Naive thymus-derived CD4-positive, alpha-beta T cell (primary cell): Measurements from ENCODE around the gene PDE4D. TPM values are rescaled to one million over a fixed set of nuclear protein-coding genes. Genes with fewer than 3 reads are reported as not detected.
"Not testable (repeated sequence)": the region's sequence is repeated elsewhere in the genome, so short reads cannot be mapped to it uniquely, and the experiment has no call there.

Experiments
- ATAC-seq: fragments of 150-1000 bp; cut with Tn5 transposase; 2 replicates; pipeline ENCODE4 v1.10.0; 2021; ENCODE audit warnings: mild to moderate bottlenecking, moderate library complexity
- CTCF ChIA-PET: fragments of 350-600 bp; sonication (Branson Sonifier 250); formaldehyde crosslinking; loops from one replicate; lab custom pipeline; 2021; ENCODE audit warnings: antibody characterized with exemption; lab: Charles Lee
- POLR2A ChIA-PET: fragments of 350-600 bp; sonication (Branson Sonifier 250); formaldehyde crosslinking; loops from one replicate; lab custom pipeline; 2021; ENCODE audit warnings: antibody characterized with exemption, inconsistent platforms; lab: Charles Lee
- DNase-seq, 9 donors: peaks; one replicate each; pipeline versions ENCODE4 v3.0.0 to v3.0.0-alpha.2; 2020 to 2022; ENCODE audit warnings: mixed read lengths in 1 of 9
- H3K27ac ChIP-seq: one replicate; pipeline ENCODE4 v1.7.0; 2013; ENCODE audit warnings: mild to moderate bottlenecking, low read depth, low read length, moderate library complexity
- H3K27me3 ChIP-seq, 2 donors: one replicate each; pipeline ENCODE4 v1.7.0; 2013; ENCODE audit warnings: low read length in 2 of 2, mild to moderate bottlenecking in 2 of 2, moderate library complexity in 2 of 2; ENCODE audit not compliant: control insufficient read depth in 2 of 2, insufficient read depth in 2 of 2
- H3K36me3 ChIP-seq, 3 experiments: 1 replicate in 2 of 3; 2 replicates in 1 of 3; pipeline ENCODE4 v1.7.0; 2013; ENCODE audit warnings: low read length in 3 of 3, mild to moderate bottlenecking in 3 of 3, moderate library complexity in 1 of 3; ENCODE audit not compliant: insufficient read depth in 3 of 3, control insufficient read depth in 2 of 3
- H3K4me1 ChIP-seq, 2 donors: one replicate each; pipeline ENCODE4 v1.7.0; 2013; ENCODE audit warnings: low read length in 2 of 2, mild to moderate bottlenecking in 2 of 2, moderate library complexity in 1 of 2; ENCODE audit not compliant: control insufficient read depth in 2 of 2, insufficient read depth in 2 of 2
- H3K4me3 ChIP-seq: 2 replicates; pipeline ENCODE4 v1.7.0; 2013; ENCODE audit warnings: mild to moderate bottlenecking, low read length
- H3K9me3 ChIP-seq, 3 experiments: 1 replicate in 2 of 3; 2 replicates in 1 of 3; pipeline ENCODE4 v1.7.0; 2013; ENCODE audit warnings: low read length in 3 of 3; ENCODE audit not compliant: control insufficient read depth in 2 of 3
- H3K27ac Mint-ChIP-seq, 9 donors: one replicate each; pipeline ENCODE4 v1.8.0; 2020 to 2022; ENCODE audit warnings: mixed read lengths in 9 of 9, mild to moderate bottlenecking in 8 of 9, moderate library complexity in 5 of 9, inconsistent platforms in 2 of 9
- H3K27me3 Mint-ChIP-seq, 5 donors: one replicate each; pipeline ENCODE4 v1.8.0; 2021 to 2022; ENCODE audit warnings: mixed read lengths in 5 of 5, mild to moderate bottlenecking in 1 of 5
- H3K36me3 Mint-ChIP-seq, 5 donors: one replicate each; pipeline ENCODE4 v1.8.0; 2020 to 2022; ENCODE audit warnings: mixed read lengths in 5 of 5, mild to moderate bottlenecking in 3 of 5, inconsistent platforms in 1 of 5
- H3K4me1 Mint-ChIP-seq, 7 donors: one replicate each; pipeline ENCODE4 v1.8.0; 2020 to 2022; ENCODE audit warnings: mixed read lengths in 7 of 7, mild to moderate bottlenecking in 3 of 7, inconsistent platforms in 1 of 7
- H3K4me3 Mint-ChIP-seq, 10 donors: one replicate each; pipeline ENCODE4 v1.8.0; 2020 to 2022; ENCODE audit warnings: mild to moderate bottlenecking in 10 of 10, mixed read lengths in 10 of 10, moderate library complexity in 6 of 10, inconsistent platforms in 2 of 10
- H3K9me3 Mint-ChIP-seq, 11 donors: one replicate each; pipeline ENCODE4 v1.8.0; 2020 to 2022; ENCODE audit warnings: mixed read lengths in 11 of 11, mild to moderate bottlenecking in 4 of 11, inconsistent platforms in 1 of 11, moderate library complexity in 1 of 11
- intact Hi-C, 2 donors: fragments of 100-400 bp; cut with micrococcal nuclease; formaldehyde crosslinking; loops; one replicate each; pipeline ENCODE4 v1.15.1; 2023
- polyA plus RNA-seq, 2 donors: library from polyadenylated mRNA; unstranded; fragments of 300-500 nt; fragmentation: Illumina TruSeq; gene quantifications; one replicate each; pipeline ENCODE4 v1.2.3, GENCODE V29; 2021
- total RNA-seq, 6 experiments: library from RNA in 5 of 6; stranded (reverse) in 5 of 6; gene quantifications; 1 replicate in 5 of 6; 2 replicates in 1 of 6; pipeline ENCODE4 v1.2.3 and lab custom pipeline; 2021 to 2026

The PDE4D gene
- total and polyA plus RNA-seq, 7 experiments from 2014 or later: 4.9 to 102 (median 38.8) TPM

DNA sequence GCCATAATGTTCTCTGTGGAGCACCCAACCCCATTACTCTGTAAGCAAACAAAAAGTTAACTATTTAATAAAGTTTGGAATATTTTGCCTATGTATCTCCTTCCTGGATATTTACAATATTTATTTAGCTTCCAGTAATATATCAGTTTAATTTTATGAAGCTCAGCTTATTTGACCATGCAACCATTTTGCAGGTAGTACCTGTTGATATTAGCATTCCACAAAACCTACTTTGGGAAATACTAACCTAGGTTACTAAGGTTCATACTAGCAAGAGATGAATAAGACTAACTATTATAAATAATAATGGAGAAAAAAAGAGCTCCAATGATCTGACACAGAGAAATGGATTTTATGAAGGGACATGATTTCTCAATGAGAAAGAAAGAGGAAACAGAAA is 506.4 kb downstream of the PDE4D start:
- no peaks in the 10 kb centered on the region for H3K36me3 Mint-ChIP-seq
- intact Hi-C loops: no loop called here
- H3K9me3 Mint-ChIP-seq: no peaks in the 10 kb centered on the region
- no peak overlapping the region for H3K4me3 ChIP-seq
- ATAC-seq (no peak), DNase-seq (no peak)
- no peaks in the 10 kb centered on the region for H3K9me3 ChIP-seq
- no peaks in the 10 kb centered on the region for H3K27me3 ChIP-seq
- CTCF ChIA-PET: interaction anchor here (4.0 kb wide), 1 partner anchor 413 kb away, joined by 27 read pairs; no protein-coding TSS in a partner anchor
- POLR2A ChIA-PET: no interaction called here
- no peak overlapping the region for H3K4me3 Mint-ChIP-seq
- no peaks in the 10 kb centered on the region for H3K36me3 ChIP-seq
- no peaks in the 10 kb centered on the region for H3K4me1 ChIP-seq
- H3K4me1 Mint-ChIP-seq: no peaks in the 10 kb centered on the region
- peaks cover 8 to 20% (median 9%) of the 10 kb centered on the region in 5 donors for H3K27me3 Mint-ChIP-seq
- no peak overlapping the region for H3K27ac ChIP-seq
- H3K27ac Mint-ChIP-seq: no peak overlapping the region

DNA sequence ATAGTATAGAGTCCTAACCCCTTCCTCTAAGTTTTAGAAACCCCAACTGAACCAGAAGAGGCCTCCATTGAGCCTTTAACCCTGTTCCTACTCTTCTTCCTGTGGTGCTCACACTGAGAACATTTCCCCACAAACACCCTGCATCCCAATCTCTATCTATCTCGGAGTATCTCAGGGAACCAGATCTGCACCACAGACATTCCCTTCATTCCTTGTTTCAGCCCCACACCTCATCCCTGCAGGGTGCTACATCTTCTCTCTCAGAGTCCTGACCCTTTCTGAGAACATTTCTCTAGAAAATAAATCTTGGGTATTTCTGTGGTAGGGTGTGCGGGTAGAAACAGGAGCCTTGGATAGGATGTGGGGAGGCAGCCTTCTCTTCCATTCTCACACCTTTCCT is 507.8 kb downstream of the PDE4D start:
- no peak overlapping the region for H3K4me3 ChIP-seq
- H3K27ac ChIP-seq: no peak overlapping the region
- no peaks in the 10 kb centered on the region for H3K36me3 Mint-ChIP-seq
- no peaks in the 10 kb centered on the region for H3K4me1 ChIP-seq
- no peak overlapping the region for H3K27ac Mint-ChIP-seq
- DNase-seq: no peak
- ChIA-PET CTCF (no interaction called here), POLR2A (no interaction called here)
- peaks cover 8 to 16% (median 9%) of the 10 kb centered on the region in 5 donors for H3K27me3 Mint-ChIP-seq
- H3K9me3 ChIP-seq: no peaks in the 10 kb centered on the region
- no peaks in the 10 kb centered on the region for H3K36me3 ChIP-seq
- H3K4me3 Mint-ChIP-seq: no peak overlapping the region
- ATAC-seq: no peak
- intact Hi-C loops: no loop called here
- no peaks in the 10 kb centered on the region for H3K9me3 Mint-ChIP-seq
- no peaks in the 10 kb centered on the region for H3K4me1 Mint-ChIP-seq
- no peaks in the 10 kb centered on the region for H3K27me3 ChIP-seq

DNA sequence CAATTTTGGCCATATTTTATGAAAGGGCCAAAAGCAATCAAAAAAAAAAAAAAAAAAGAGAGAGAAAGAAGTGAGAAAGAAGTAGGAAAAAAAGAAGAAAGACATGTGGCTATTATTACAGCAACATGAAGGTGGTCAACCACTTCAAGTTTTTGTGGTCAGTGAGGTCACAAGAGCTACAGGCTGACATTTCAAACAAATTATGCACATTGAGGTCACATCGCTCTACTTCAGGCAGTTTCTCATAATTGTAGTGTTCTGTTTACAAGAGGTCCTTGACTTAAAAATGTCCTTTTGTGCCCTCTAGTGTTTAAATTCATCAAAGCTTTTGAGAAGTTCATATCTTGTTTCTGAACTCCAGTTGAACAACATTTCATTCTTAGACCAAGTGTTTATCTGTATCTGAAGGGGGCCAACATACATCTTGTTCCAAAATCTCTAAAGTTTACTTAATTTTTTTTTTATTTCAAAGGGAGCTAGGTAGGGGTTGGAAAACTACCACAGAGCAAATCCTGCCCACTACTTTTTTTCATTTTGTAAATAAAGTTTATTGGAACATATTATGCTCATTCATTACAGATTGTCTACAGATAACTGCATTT is 513.1 kb downstream of the PDE4D start:
- DNase-seq (peak in 6 of 9 donors; percentile 2 to 50 (median 36)), ATAC-seq (peak; percentile 85)
- peaks cover 0 to 9% (median 0%) of the 10 kb centered on the region in 11 donors for H3K9me3 Mint-ChIP-seq

DNA sequence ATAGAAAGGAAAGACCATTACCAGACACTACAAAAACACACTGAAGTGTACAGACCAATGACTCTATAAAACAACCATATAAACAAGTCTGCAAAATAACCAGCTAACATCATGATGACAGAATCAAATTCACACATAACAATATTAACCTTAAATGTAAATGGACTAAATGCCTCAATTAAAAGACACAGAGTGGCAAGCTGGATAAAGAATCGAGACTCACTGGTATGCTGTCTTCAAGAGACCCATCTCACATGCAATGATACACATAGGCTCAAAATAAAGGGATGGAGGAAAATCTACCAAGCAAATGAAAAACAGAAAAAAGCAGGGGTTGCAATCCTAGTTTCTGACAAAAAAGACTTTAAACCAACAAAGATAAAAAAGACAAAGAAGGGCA is 519.5 kb downstream of the PDE4D start:
- H3K36me3 Mint-ChIP-seq: peaks cover 0 to 13% (median 0%) of the 10 kb centered on the region in 5 donors
- H3K36me3 ChIP-seq, H3K9me3 ChIP-seq, H3K27ac Mint-ChIP-seq, intact Hi-C loops, ATAC-seq, DNase-seq, H3K4me3 ChIP-seq, H3K27me3 ChIP-seq, H3K4me1 ChIP-seq, H3K4me1 Mint-ChIP-seq, CTCF ChIA-PET, POLR2A ChIA-PET, H3K4me3 Mint-ChIP-seq, H3K27ac ChIP-seq: not testable (repeated sequence)
- peaks cover 5 to 31% (median 18%) of the 10 kb centered on the region in 11 donors for H3K9me3 Mint-ChIP-seq
- H3K27me3 Mint-ChIP-seq: peaks cover 0 to 38% (median 10%) of the 10 kb centered on the region in 5 donors

More for the DNA sequence above, 513.1 kb downstream of the PDE4D start:
- H3K27ac Mint-ChIP-seq: no peak overlapping the region
- Histone ChIP-seq H3K36me3 (no peaks in the 10 kb centered on the region), H3K27ac (no peak overlapping the region), H3K4me3 (no peak overlapping the region), H3K9me3 (no peaks in the 10 kb centered on the region), H3K27me3 (no peaks in the 10 kb centered on the region), H3K4me1 (no peaks in the 10 kb centered on the region)
- ChIA-PET POLR2A (no interaction called here), CTCF (interaction anchor here (0.6 to 2.2 kb wide), 11 partner anchors 9 to 495 kb away, joined by 3 to 26 read pairs (median 4); no protein-coding TSS in a partner anchor)
- H3K27me3 Mint-ChIP-seq: peaks cover 0 to 19% (median 0%) of the 10 kb centered on the region in 5 donors
- H3K4me1 Mint-ChIP-seq: no peaks in the 10 kb centered on the region
- no peaks in the 10 kb centered on the region for H3K36me3 Mint-ChIP-seq
- H3K4me3 Mint-ChIP-seq: peak overlapping the region in 1 of 10 donors; percentile 35
- intact Hi-C loops: loop anchor here (1.0 to 5.0 kb wide), 5 partner anchors 192 to 509 kb away; no protein-coding TSS in a partner anchor

DNA sequence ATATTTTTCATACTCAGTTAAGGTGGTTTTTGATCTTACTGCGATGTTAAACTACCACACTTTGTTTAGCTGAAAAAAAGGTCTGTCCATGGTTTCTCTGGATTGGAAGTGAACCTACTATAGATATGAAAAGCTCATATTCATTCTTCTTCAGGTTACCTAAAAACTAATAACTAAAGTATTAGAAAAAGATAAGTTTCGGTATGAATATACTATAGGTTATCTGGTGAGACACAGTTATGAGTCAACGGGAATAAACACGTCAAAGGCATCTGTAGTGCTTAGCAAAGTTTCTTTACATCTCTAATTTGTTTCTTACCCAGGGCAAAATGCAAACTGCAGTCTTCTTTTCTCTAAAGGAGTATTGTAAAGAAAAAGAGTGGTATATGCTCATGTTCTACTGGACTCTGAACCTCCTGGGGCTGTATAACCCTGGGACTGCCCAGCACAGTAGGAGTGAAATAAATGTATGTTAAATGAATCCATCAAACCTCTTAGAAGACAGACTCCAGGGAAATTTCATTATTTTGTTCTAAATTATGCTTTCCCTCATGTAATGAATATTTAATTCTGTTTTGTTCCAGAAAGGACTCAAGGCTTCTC is 521.9 kb downstream of the PDE4D start:
- Histone ChIP-seq H3K4me3 (no peak overlapping the region), H3K27me3 (no peaks in the 10 kb centered on the region), H3K9me3 (peaks cover 0 to 5% (median 0%) of the 10 kb centered on the region in 3 experiments), H3K36me3 (no peaks in the 10 kb centered on the region), H3K4me1 (no peaks in the 10 kb centered on the region), H3K27ac (no peak overlapping the region)
- no peak overlapping the region for H3K4me3 Mint-ChIP-seq
- DNase-seq (no peak), ATAC-seq (no peak)
- intact Hi-C loops: no loop called here
- peaks cover 5 to 31% (median 18%) of the 10 kb centered on the region in 11 donors for H3K9me3 Mint-ChIP-seq
- ChIA-PET POLR2A (no interaction called here), CTCF (interaction anchor here (0.6 to 1.2 kb wide), 2 partner anchors 176 to 183 kb away, joined by 3 read pairs; no protein-coding TSS in a partner anchor)
- peaks cover 0 to 5% (median 0%) of the 10 kb centered on the region in 7 donors for H3K4me1 Mint-ChIP-seq
- H3K36me3 Mint-ChIP-seq: peaks cover 0 to 13% (median 0%) of the 10 kb centered on the region in 5 donors
- H3K27me3 Mint-ChIP-seq: peaks cover 0 to 41% (median 10%) of the 10 kb centered on the region in 5 donors
- no peak overlapping the region for H3K27ac Mint-ChIP-seq

DNA sequence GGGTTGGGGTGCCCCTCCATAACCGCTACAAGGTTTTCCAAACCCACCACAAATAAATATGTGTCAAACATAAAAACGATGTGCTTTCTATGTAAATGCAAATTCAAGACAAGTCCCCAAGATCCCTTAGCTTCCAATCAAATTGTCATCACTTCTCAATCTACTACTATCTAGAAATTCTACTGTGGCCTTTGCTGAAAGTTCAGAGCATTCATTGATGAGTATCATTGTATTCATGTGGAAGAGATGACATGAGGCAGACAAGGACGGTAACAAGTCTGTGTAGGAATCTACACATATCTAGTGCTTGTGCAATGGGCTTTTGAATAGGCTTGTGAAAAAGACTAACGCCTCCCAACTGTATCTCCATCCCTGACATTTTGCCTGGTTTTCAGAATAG is 524.6 kb downstream of the PDE4D start:
- Histone ChIP-seq H3K27ac (no peak overlapping the region), H3K36me3 (no peaks in the 10 kb centered on the region), H3K4me3 (no peak overlapping the region), H3K4me1 (no peaks in the 10 kb centered on the region), H3K27me3 (no peaks in the 10 kb centered on the region), H3K9me3 (peaks cover 0 to 5% (median 0%) of the 10 kb centered on the region in 3 experiments)
- Mint-ChIP-seq H3K4me1 (peaks cover 0 to 5% (median 0%) of the 10 kb centered on the region in 7 donors), H3K4me3 (no peak overlapping the region), H3K9me3 (peaks cover 0 to 16% (median 6%) of the 10 kb centered on the region in 11 donors), H3K27ac (no peak overlapping the region), H3K36me3 (peaks cover 0 to under 1% (median 0%) of the 10 kb centered on the region in 5 donors), H3K27me3 (peaks cover 0 to 27% (median under 1%) of the 10 kb centered on the region in 5 donors)
- POLR2A ChIA-PET: no interaction called here
- CTCF ChIA-PET: interaction anchor here (1.2 to 2.9 kb wide), 3 partner anchors 10 to 181 kb away, joined by 3 to 29 read pairs (median 5); no protein-coding TSS in a partner anchor
- DNase-seq (no peak), ATAC-seq (no peak)
- intact Hi-C loops: loop anchor here (5.0 kb wide), 2 partner anchors 332 to 497 kb away; no protein-coding TSS in a partner anchor
